Activated T-cell treated with anti-CD3 and anti-CD28 coated beads, Interleukin-2, amount 50 U/mL, for 4 hours (primary cell): ENCODE results near the gene WDR70. TPM values are rescaled to one million over a fixed set of nuclear protein-coding genes. Genes with fewer than 3 reads are reported as not detected.
"Not testable (repeated sequence)": the region's sequence is repeated elsewhere in the genome, so short reads cannot be mapped to it uniquely, and the experiment has no call there.

ENCODE experiments used
- ATAC-seq, 2 donors: fragments of 200-7000 bp; cut with Tn5 transposase; one replicate each; pipeline ENCODE4 v1.10.0; 2021
- DNase-seq: peaks from one replicate; pipeline ENCODE4 v3.0.0-alpha.2; 2020
- H3K27me3 Mint-ChIP-seq: one replicate; pipeline ENCODE4 v1.8.0; 2021; ENCODE audit warnings: low read depth, mixed read lengths
- H3K36me3 Mint-ChIP-seq: one replicate; pipeline ENCODE4 v1.8.0; 2022; ENCODE audit warnings: mixed read lengths; ENCODE audit not compliant: insufficient read depth
- H3K4me1 Mint-ChIP-seq: one replicate; pipeline ENCODE4 v1.8.0; 2021; ENCODE audit warnings: low read depth, mixed read lengths
- H3K4me3 Mint-ChIP-seq: one replicate; pipeline ENCODE4 v1.8.0; 2021; ENCODE audit warnings: mild to moderate bottlenecking, moderate library complexity, mixed read lengths
- H3K9me3 Mint-ChIP-seq: one replicate; pipeline ENCODE4 v1.8.0; 2021; ENCODE audit warnings: mixed read lengths
- total RNA-seq, 3 donors: library from RNA; stranded (reverse); gene quantifications; one replicate each; pipeline ENCODE4 v1.2.1, GENCODE V29; 2021

The WDR70 gene
- total RNA-seq, 3 donors from 2014 or later = 28.4 to 34.8 (median 33.6) TPM

- Mint-ChIP-seq H3K4me1 (no peaks in the 10 kb centered on the region), H3K9me3 (peaks cover 6% of the 10 kb centered on the region), H3K36me3 (peaks cover 36% of the 10 kb centered on the region), H3K27me3 (no peaks in the 10 kb centered on the region), H3K4me3 (no peak overlapping the region)
- no peak for DNase-seq
- ATAC-seq = no peak
These were observed 138.6 kb downstream of the WDR70 start for GRCh38 chr5:37517686-37518085.

- H3K4me3 Mint-ChIP-seq, DNase-seq, ATAC-seq, H3K27me3 Mint-ChIP-seq, H3K4me1 Mint-ChIP-seq, H3K9me3 Mint-ChIP-seq: not testable (repeated sequence)
- peaks cover 32% of the 10 kb centered on the region for H3K36me3 Mint-ChIP-seq
These were observed 139.2 kb downstream of the WDR70 start for GRCh38 chr5:37518356-37518755.

- Mint-ChIP-seq H3K4me3 (no peak overlapping the region), H3K9me3 (peaks cover 6% of the 10 kb centered on the region), H3K36me3 (peaks cover 36% of the 10 kb centered on the region), H3K4me1 (no peaks in the 10 kb centered on the region), H3K27me3 (no peaks in the 10 kb centered on the region)
- ATAC-seq (no peak), DNase-seq (no peak)
These were observed 140.2 kb downstream of the WDR70 start for GRCh38 chr5:37519304-37519703.

- DNase-seq = no peak
- Mint-ChIP-seq H3K36me3 (peaks cover 36% of the 10 kb centered on the region), H3K4me1 (no peaks in the 10 kb centered on the region), H3K4me3 (no peak overlapping the region), H3K27me3 (no peaks in the 10 kb centered on the region), H3K9me3 (peaks cover 6% of the 10 kb centered on the region)
- no peak for ATAC-seq
These were observed 140.7 kb downstream of the WDR70 start for GRCh38 chr5:37519807-37520206.

GRCh38 chr5:37520811-37521210, 141.7 kb downstream of the WDR70 start:
- Mint-ChIP-seq H3K36me3 (peaks cover 36% of the 10 kb centered on the region), H3K27me3 (no peaks in the 10 kb centered on the region), H3K9me3 (peaks cover 13% of the 10 kb centered on the region), H3K4me3 (no peak overlapping the region), H3K4me1 (no peaks in the 10 kb centered on the region)
- DNase-seq = no peak
- no peak for ATAC-seq

GRCh38 chr5:37532976-37533740, 154.0 kb downstream of the WDR70 start:
- ATAC-seq (no peak), DNase-seq (no peak)
- Mint-ChIP-seq H3K27me3 (no peaks in the 10 kb centered on the region), H3K4me1 (no peaks in the 10 kb centered on the region), H3K4me3 (no peak overlapping the region), H3K9me3 (peaks cover 14% of the 10 kb centered on the region), H3K36me3 (peaks cover 32% of the 10 kb centered on the region)

GRCh38 chr5:37533851-37534250, 154.7 kb downstream of the WDR70 start:
- DNase-seq = no peak
- no peak for ATAC-seq
- no peaks in the 10 kb centered on the region for H3K27me3 Mint-ChIP-seq
- H3K4me3 Mint-ChIP-seq = no peak overlapping the region
- H3K4me1 Mint-ChIP-seq = no peaks in the 10 kb centered on the region
- peaks cover 35% of the 10 kb centered on the region for H3K36me3 Mint-ChIP-seq
- H3K9me3 Mint-ChIP-seq = peaks cover 14% of the 10 kb centered on the region

- Mint-ChIP-seq H3K4me1 (no peaks in the 10 kb centered on the region), H3K4me3 (no peak overlapping the region), H3K36me3 (peaks cover 21% of the 10 kb centered on the region), H3K9me3 (no peaks in the 10 kb centered on the region), H3K27me3 (no peaks in the 10 kb centered on the region)
- no peak for ATAC-seq
- DNase-seq = no peak
These were observed 160.3 kb downstream of the WDR70 start for GRCh38 chr5:37539459-37539858.

- Mint-ChIP-seq H3K4me3 (no peak overlapping the region), H3K9me3 (no peaks in the 10 kb centered on the region), H3K27me3 (no peaks in the 10 kb centered on the region), H3K36me3 (peaks cover 11% of the 10 kb centered on the region), H3K4me1 (no peaks in the 10 kb centered on the region)
- ATAC-seq = no peak
- DNase-seq = no peak
These were observed 164.1 kb downstream of the WDR70 start for GRCh38 chr5:37543216-37543615.

GRCh38 chr5:37549411-37549810, 170.3 kb downstream of the WDR70 start:
- peaks cover 4% of the 10 kb centered on the region for H3K9me3 Mint-ChIP-seq
- H3K4me1 Mint-ChIP-seq = peaks cover 9% of the 10 kb centered on the region
- H3K4me3 Mint-ChIP-seq = no peak overlapping the region

GRCh38 chr5:37552161-37552560, 173.0 kb downstream of the WDR70 start:
- Mint-ChIP-seq H3K4me1 (peaks cover 9% of the 10 kb centered on the region), H3K27me3 (no peaks in the 10 kb centered on the region), H3K9me3 (peaks cover 4% of the 10 kb centered on the region), H3K4me3 (no peak overlapping the region), H3K36me3 (peaks cover 9% of the 10 kb centered on the region)
- DNase-seq = no peak
- no peak for ATAC-seq

More at GRCh38 chr5:37549411-37549810, 170.3 kb downstream of the WDR70 start:
- ATAC-seq = no peak
- DNase-seq = no peak
- no peaks in the 10 kb centered on the region for H3K27me3 Mint-ChIP-seq
- peaks cover 9% of the 10 kb centered on the region for H3K36me3 Mint-ChIP-seq

- peaks cover 6% of the 10 kb centered on the region for H3K36me3 Mint-ChIP-seq
- DNase-seq (no peak), ATAC-seq (no peak)
- H3K27me3 Mint-ChIP-seq = no peaks in the 10 kb centered on the region
- peaks cover 13% of the 10 kb centered on the region for H3K4me1 Mint-ChIP-seq
- no peak overlapping the region for H3K4me3 Mint-ChIP-seq
- peaks cover 8% of the 10 kb centered on the region for H3K9me3 Mint-ChIP-seq
These were observed 173.9 kb downstream of the WDR70 start for GRCh38 chr5:37552770-37553719.

- H3K36me3 Mint-ChIP-seq = peaks cover 6% of the 10 kb centered on the region
- peaks cover 10% of the 10 kb centered on the region for H3K4me1 Mint-ChIP-seq
- no peak overlapping the region for H3K4me3 Mint-ChIP-seq
- ATAC-seq = no peak
- no peaks in the 10 kb centered on the region for H3K27me3 Mint-ChIP-seq
- no peak for DNase-seq
- peaks cover 8% of the 10 kb centered on the region for H3K9me3 Mint-ChIP-seq
These were observed 174.7 kb downstream of the WDR70 start for GRCh38 chr5:37553720-37554404.

- no peak for ATAC-seq
- Mint-ChIP-seq H3K9me3 (peaks cover 8% of the 10 kb centered on the region), H3K4me1 (peaks cover 9% of the 10 kb centered on the region), H3K36me3 (peaks cover 6% of the 10 kb centered on the region), H3K27me3 (no peaks in the 10 kb centered on the region), H3K4me3 (no peak overlapping the region)
- DNase-seq = no peak
These were observed 175.3 kb downstream of the WDR70 start for GRCh38 chr5:37554405-37554739.
